Stimulated activated CD4-positive, alpha-beta T cell treated with anti-CD3 and anti-CD28 coated beads, Interleukin-2, amount 100 ng/mL, for 24 hours (primary cell): ENCODE data around the gene XIRP1.

Experiments
- DNase-seq, 2 donors: peaks; one replicate each; pipeline ENCODE4 v3.0.0-alpha.2; 2020

Gene XIRP1

DNA sequence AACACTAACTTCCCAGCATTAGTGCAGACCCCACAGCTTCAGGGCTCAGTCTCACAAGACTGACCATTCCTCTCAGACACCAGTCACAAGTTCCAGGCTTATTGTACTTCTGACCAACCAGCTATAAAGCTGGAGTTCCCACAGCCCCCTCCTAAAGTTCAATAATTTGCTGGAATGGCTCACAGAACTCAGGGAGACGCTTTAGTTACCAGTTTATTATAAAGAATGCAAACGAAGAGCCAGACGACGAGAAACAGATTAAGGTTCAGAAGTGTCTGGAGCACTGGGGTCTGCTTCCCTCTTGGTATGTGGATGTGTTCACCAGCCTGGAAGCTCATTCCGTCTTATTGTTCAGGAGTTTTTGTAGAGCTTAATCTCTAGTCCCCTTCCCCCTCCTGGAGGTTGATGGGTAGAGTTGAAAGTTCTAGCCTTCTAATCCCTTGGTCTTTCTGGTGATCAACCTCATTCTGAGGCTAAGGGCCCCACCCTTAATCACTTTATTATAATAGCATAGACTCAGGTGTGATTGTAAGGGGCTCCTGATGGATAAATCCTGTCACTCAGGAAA lies 34.2 kb downstream of the XIRP1 start:
- no peak for DNase-seq

DNA sequence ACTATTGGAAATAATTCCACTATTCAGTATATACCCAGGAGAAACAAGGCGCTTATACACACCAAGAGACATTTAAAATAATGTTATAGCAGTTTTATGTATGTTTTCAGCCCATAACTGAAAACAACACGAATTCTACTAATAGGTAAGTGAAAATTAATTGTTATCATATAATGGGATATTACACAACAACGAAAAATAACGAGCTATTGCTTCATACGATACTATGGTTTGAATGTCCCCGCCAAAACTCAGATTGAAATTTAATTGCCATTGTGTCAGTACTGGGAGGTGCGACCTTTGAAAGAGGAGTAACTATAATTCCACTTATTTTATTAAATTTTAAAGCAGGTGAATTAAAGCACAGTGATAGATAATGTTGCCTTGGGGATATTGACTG lies 35.0 kb downstream of the XIRP1 start:
- no peak for DNase-seq

DNA sequence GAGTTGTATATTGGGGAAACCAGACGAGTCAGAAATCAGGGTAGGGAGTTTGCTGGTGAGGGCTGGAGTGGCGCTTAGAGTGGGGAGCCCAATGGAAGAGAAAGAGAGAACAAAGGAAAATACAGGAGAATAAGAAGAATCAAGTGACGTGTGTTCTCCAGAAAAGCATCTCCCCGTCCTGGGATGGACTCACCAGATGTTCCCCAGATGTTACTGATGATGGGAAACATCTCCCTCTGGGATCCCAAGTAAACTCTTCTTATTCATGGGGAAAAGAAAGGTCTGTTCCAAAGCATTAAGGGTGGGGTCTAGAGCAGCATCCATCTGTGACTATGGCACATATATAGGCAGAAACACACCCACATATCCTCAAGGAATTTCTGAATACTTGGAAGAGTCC lies 36.0 kb downstream of the XIRP1 start:
- no peak for DNase-seq

DNA sequence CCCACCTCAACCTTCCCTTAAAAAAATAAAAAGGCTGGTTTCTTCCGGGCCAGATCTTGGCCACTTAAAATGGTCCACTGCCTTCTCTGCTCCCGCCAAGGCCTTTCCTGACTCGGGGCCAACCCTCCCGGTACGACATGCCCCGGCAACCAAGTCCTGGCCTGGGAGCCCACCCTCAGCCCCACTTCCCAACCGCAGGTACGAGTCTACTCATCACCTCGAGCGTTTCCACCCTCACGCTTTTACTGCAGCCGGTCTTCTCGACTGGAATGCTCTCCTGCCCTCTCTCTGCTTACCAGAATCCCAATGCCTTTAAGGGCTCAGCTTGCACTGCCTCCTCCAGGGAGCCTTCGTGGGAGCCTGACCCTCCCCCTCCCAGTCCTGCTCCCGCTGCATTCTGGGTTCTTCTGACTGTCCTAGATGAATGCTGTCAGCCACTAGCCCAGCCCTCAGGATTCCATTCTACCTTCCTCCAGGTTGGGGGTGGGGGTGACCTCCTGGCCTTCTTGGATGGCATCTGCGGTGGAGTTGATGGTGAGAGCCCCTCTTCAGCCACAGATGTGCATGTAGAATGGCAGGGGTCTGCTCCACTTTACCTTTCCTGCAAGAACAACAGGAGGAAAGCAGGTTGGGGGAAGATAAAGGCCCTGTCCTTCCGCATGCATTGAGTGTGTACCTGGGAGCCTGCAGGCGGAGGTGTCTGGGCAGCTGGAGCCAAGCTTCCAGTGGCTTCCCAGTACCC lies 37.9 kb downstream of the XIRP1 start:
- DNase-seq: no peak

DNA sequence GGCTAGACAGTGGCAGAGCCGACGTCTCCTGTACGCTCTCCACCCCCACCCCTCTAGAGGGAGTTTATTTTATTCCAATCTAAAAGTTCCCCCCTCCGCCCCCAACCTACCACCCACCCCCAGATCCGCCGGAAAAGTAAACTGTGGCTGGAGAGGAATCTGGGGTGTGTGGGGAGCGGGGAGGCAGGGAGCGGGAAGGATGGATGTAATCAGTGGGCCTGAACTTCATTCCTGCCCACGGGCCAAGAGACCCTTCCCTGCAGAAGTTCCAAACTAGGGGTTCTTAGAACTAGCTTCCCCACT lies 38.5 kb downstream of the XIRP1 start:
- DNase-seq: no peak

DNA sequence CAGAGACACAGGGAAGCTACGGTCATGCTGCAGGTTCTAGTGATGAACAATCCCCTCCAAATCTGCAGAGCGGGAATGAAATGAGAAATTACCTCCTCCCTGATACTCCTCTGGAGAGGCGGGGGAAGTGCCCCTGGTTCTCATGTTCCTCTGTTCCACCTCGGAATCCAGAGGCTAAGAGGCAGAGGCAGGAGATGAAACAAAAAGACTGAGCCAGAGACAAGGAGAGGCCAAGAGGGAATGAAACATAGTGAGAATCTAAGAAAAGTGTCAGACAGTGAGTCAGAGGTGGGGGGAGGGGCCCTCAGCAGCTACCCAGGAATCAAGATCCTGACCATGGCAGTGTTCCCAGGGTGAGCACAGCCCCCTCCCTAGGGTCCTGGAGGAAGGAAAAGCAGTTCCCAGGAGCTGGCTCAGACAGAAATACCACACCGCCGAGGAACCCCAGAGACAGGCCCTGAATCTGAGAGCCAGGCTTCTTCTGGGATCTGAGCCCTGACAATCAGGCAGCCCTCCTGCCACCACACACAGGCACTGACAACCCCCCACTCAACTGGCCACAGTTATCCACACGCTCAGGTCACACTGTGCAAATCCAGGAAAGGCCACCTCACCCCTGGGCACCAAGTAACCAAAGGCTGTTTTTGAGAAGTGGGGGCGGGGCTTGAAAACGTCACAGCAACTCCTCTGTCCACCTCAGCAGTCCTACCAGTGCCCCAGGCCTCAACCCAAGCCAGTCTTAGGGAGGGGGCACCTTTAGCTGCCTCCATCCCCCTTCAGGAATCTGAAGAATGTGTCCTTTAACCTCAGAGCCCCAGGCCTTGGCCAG lies 41.4 kb downstream of the XIRP1 start:
- peak; percentile 80 to 83 for DNase-seq

DNA sequence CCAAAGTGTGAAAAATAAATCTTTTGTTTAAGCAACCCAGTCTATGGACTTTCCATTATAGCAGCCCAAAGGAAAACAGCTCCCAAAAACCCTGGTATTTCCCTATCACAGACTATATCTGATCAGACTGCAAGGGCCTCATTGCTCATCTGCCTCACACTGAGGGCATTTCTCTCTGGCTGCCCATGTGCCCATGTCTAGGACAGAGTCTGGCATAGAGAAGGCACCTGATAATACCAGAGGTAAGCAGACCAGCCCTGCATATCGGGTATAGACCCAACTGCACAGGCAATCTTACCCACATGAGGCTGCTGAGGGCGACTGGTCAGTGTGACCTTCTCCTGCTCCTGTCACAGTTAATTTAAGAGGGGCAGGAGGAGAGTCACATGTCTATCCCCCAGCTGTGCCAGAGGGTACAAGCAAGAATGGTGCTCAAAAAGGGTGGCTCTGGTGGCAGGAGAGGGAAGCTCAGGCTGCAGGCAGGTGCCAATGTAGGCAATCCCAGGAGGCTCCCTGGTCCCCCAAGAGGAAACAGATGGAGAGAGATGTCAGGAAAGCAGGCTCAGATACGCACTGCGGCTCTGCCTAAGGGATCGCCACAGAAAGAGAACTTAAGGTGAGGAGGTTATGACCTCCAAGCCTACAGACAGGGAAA lies 42.1 kb downstream of the XIRP1 start:
- DNase-seq: no peak

DNA sequence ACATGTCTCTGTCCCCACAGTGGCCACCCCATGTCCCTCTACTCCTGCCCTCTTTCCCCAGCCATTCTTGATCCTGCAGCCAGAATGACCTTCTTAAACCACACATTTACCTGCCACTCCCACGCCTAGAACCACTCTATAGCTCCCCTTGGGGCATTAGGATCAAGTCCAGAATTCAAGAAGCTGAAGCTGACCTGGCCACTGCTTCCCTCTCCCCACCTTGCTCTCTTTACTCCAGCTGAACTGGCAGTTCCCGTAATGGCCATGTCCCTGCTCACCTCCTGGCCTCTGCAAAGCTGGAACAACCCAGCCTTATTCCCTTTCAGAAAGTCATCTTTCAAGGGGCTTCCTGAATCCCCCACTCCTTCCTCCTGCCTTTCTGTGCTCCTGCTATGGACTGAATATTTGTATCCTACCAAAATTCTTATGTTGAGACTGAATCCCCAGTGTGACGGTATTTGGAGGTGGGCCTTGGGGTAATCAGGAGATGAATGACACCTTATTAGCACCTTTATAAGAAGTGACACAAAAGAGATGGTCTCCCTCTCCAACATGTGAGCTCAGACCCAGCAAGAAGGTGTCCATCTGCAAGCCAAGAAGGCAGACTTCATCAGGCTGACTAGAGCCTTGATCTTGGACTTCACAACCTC lies 42.8 kb downstream of the XIRP1 start:
- no peak for DNase-seq

DNA sequence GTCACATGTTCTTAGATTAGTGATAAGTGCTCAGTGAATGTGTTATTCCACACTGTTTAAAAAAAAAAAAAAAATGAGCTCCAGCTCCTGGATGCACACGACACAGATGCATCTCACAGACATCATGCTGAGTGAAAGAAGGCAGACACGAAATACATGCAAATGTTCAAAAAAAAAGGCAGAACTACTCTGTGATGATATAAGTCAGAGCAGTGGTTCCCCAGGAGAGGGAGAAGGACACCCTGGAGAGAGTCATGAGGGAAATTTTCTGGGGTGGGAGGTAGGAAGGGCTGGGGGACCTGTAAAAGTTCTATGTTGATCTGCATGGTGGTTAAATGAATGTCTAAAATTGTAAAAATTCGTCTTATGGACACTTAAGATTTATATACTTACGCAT lies 43.3 kb downstream of the XIRP1 start:
- DNase-seq: no peak

DNA sequence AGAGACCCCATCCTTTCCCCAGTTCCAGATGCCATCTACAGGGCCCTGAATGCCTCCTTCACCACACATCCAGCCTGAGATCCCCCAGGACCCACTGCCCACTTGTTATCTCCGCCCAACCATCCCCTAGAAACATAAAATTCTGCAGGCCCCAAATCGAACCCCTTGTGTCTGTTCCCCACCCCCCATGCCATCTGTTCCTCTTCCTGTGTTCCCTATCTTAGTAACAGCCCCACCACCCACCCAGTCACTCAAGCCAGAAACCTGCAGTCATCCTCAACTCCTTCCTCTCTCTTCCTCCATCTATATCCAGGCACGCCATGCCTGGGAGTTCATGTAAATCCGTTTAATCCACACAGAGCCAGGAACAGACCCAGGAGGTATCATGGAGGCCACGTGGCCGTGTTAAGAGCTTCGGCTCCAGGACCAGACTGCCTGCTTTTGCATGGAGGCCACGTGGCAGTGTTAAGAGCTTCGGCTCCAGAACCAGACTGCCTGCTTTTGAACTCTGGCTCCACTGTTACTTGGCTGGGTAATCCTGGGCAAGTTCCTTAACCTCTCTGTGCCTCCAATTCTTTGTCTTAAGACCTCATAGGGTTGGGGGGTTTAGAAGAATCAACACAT lies 43.8 kb downstream of the XIRP1 start:
- no peak for DNase-seq

DNA sequence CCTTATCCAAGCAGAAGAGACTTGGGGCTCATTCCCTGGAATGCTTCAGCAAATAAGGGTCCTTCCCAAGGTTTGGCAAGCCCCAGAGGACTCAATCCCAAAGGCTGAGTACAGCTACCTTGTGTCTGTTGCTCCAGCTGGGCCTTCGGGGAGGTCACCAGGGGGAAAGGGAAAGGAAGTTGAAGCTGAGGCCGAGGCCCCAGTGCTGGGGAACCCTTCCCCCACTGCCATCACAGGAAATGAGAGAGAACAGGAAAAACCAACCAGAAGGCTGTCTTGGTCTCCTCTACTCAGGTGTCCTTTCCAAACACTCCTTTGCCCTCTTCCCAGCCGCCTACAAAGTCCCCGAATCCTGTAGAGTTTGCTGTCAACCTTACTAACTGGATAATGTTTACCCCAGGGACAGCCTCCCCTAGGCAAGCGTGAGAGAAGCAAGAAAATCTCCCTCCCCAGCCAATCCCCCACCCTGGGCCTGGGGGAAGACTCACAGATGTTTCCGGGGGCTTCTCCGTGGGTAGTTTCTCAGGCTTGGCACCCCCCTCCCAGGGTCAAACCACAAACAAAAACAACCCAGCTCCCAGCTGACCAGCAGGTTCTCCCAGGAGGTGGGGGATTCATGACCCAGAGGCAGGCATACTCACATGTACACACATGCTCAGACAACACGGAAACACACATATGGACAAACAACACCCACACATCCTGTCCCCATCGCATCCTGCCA lies 44.5 kb downstream of the XIRP1 start:
- peak; percentile 35 to 45 for DNase-seq

DNA sequence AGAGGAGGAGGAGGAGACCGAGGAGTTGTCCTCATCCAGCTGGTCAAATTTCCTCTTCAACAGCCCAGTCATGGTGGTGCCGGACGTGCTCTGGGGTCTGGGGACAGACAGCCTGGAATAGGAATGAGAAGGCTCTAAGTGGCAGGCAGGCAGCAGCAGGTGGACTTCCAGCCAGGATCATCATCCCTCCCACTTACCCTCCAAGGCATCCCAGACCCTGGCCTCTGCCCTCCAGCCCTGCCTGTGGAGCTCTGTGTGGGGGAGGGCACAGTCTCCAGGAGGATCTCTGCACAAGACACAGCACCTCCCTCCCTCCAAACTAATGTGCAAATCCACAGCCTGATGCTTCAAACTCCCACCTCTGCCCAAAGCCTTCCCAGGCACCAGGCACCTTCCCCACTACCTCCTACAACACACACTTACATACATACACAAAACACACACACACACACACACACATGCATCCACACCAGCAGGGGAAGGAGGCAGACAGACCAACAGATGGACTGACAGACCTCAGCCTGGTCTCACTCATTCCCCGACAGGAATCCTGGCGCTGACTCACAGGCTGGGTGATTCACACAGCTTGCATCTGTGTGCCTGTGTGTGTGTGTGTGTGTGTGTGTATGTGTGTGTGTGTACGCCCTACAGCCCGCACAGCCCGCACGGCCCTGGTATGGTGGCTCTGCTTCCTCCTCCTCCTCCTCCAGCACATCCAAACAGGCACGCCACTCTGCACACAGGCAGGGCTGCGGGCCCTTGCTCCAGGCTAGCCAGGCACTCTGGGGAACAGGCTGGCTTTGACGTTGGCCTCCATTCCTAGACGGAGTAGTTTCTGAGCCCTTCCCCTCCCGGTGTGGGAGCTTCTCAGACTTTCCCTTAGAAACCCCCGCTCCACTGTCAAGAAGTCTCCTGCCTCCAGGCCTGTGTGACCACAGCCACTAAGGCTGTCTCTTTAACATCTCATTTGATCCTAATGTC lies 45.5 kb downstream of the XIRP1 start:
- peak; percentile 78 to 83 for DNase-seq

DNA sequence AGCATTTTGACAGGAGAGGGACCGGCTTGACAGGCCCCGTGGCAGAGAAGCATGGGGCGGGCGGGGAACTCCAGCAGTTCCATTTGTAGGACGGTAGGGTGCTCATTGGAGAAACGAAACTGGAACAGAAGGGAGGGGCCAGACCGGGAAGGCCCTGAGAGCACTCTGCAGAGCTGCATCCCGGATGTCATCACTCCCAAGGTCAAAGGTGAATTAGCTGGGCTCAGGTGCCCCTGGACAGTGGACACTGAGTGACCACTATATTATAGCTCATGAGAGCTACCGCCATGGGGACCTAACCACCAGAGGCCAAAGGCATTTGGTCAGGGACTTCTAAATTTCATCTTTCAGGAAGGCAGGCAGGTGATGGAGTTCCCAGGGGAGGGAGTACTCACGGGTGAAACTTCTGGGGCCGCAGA lies 46.3 kb downstream of the XIRP1 start:
- peak in 1 of 2 donors; percentile 12 for DNase-seq

DNA sequence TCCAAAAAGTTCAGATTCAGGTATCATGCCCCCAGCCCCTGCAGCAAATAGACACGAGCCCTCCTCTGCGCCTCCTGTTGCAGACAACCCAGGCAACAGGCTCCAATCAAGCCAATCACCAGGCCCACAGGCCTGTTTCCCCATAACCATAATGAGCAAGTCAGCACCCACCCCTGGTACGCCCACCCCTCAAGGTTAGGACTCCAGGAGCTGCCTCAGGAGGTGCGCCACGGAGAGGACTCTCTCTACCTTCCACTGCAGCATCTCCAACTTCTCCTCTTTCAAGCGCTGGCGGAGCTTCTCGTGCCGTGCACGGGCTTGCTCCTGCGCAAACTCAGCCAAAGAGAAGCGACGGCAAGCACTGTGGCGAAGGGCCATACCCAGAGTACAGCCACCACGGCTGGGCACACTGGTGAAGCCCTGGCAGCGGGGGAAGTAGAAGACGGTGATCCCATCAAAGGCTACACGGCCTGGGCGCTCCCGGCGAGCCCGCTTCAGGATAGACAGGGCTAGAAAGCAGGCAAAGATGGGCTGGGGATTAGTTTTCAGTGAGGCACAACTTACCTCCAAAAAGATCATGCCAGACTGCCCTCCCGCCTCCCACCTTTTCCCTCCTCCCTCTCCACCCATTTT lies 47.5 kb downstream of the XIRP1 start:
- peak in 1 of 2 donors; percentile 14 for DNase-seq

DNA sequence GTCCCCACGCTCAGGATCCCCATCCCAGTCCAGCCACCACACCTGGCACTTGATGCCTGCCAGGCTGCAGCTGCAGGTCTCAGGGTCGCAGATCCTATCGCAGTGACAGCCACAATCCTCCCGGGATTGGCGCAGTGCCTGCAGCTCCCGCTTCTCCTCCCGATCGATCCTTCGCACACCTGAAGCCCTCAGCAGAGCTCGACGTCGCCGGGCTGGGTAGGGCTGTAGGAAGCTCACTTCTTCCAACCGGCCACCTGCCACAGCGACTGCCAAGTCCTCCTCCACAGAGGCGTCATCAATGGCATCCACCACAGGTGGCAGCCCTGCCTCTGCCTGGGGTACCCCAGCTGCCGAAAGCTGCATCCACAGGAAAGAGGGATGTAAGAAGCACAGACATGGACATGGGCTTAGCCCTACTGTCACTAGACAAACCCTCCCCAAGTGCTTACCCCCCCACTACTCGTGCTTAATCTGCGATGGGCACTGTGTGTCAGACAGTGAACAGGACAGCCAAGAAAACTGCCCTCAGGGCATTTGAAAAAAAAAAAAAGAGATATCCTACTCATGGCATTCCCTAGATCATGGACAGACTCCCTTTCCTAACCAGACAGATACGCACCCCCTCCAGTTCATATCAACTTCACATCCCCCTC lies 48.2 kb downstream of the XIRP1 start:
- DNase-seq: no peak

DNA sequence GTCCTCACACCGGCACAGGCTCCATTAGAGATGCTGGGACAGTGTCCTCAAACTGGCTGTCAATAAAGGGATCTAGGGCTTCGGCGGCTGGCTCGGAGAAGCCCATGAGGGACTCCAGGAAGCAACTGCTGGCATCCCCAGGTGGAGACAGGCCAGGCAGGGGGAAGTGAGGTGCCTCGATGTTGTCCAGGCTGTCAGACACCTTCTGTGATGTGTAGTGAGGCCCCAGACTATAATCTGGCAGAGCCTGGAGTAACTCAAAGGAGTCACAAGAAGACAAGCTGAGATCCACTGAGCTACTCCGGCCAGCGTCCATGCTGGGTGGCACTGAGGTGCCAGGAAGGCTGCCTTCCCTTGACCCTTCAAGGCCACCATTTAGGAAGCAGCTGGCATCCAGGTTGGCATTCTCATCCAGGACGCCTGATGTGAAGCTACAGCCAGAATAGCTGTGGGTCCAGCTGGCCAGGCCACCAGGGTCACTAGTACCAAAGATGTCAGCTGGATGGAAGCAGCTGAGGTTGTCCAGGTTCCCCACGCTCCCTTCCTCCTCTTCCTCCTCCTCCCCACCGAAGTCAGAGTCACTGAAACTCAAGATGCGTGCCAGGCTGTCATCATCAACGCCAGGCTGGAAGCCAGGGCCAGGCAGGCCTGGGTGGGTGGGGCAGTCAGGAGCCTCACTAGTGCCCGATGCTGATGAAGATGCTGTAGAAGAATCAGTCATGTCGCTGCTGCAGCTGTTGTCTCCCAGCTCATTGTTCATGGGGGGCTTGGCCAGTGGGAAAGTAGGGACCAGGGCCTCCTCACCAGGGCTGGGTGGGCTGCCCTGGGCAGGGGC lies 49.1 kb downstream of the XIRP1 start:
- no peak for DNase-seq

DNA sequence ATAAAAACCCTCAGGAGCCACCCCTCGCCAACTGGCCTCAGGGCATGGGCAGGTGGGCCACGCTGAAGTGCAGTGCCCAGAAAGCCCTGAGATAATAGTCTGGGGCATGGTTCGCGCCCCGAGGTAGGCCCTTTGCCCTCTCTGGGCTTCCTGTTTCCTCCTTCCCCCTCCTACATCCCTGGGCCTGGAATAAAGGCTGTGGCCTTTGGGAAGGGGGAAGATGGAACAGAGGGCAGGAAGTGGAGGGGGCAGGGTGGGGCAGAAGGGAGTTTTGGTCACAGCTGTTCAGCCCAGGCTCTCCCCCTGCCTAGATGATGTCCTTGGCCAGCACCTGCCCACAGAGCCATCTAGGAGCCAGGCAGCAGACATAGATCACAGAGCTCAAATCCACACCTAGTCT lies 50.3 kb downstream of the XIRP1 start:
- DNase-seq: no peak

DNA sequence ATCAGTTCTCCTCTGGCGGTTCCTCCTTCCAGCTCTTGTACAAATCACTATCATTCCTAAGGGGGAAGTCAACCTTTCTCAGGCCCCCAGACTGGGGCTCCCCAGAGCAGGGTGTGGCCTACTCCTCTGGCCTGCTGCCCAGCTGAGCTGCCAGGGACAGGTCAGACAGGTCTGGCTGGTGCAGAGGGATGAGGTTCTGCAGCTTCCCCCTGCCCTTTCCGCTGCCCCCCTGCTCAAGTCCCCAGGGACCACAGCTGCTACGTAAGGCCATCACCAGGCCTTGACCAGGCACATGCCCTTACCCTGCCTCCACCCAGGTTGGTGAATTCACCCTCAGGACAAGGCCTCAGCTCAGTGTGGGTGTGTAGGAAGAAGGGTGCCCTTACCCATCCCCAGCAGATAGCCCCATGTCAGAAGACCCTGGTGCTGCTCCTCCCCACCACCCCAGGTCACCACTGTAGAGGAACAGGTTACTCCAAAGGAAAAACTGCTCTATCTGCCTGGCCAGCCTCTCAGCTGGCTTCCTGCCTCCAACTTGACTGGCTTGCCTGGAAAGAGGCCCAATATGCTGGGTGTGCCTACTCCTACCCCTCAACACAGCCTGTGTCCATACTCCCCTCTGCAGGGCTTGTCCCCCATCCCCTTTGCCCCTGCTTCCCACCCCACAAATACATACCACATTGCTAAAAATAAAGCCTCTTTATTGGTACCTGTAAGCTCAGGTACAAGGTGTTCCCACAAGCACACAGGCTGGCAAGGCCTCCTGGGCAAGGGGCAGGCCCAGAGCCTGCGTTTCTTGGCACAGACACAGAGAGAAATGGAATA lies 51.0 kb downstream of the XIRP1 start:
- DNase-seq: no peak
